Vagina (tissue), 2 donors: ENCODE results near the gene C2CD4B.

ENCODE experiments used
- POLR2A ChIP-seq, 2 donors: fragments of 450-650 bp; IDR thresholded peaks; one replicate each; pipeline ENCODE4 v1.6.1; 2017; ENCODE audit warnings: antibody characterized with exemption in 2 of 2, mild to moderate bottlenecking in 2 of 2, moderate library complexity in 2 of 2
- POLR2AphosphoS5 ChIP-seq, 2 donors: sonication (generic); formaldehyde crosslinking; IDR thresholded peaks; one replicate each; pipeline ENCODE4 v1.9.0; 2017; ENCODE audit warnings: antibody characterized with exemption in 2 of 2, mild to moderate bottlenecking in 2 of 2, low read depth in 1 of 2; ENCODE audit not compliant: insufficient read depth in 1 of 2

DNA sequence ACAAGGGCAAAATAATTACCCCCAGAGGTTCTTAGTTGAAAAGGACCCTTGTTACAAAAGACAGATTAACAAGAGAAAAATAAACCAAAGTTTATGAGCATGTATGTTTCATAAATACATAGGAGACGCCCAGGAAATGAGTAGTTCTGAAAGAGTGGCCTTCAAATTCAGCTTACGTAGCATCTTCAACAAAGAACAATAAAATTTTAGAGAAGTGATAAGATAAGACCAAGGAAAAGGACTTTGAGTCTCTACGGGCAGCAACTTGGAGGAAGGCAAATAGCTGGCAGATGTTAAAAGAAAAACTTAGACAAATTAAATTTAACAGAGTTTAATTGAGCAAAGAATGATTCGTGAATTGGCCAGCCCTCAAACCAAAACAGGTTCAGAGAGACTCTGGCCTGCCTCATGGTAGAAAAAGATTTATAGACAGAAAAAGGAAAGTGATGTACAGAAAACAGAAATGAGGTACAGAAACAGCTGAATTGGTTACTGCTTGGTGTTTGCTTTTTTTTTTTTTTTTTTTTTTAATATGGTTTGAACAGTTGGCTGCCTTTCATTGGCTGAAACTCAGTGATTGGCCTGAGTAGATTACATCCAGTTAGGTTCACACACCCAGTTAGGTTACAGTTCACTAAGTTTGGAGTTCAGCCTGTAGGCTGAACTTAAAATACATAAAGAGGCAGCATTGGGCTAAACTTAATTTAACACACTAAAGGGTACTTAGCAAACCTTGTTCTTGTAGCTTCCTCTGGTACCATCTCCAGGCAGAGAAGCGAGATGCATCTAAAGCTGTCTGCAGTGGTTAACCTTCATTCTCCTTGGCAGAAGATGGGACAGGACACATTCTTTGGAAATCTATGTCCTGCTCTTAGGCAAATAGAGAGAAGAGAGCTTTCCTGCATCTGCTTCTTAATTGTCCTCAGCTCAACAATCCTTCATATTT is 23.2 kb downstream of the C2CD4B start:
- no peak for TF ChIP-seq POLR2A (IDR thresholded peaks at IDR 0.05)
- no peak for TF ChIP-seq POLR2AphosphoS5 (IDR thresholded peaks at IDR 0.05; ENCODE audit: insufficient read depth in 1 of 2, low read depth in 1 of 2)
